Parathyroid adenoma (tissue), 2 donors: ENCODE results near the gene ALK.

Experiments used
- H2AFZ ChIP-seq: fragments of 300-600 bp; sonication (generic); one replicate; pipeline ENCODE4 v1.7.0; 2017; ENCODE audit warnings: antibody characterized with exemption, mild to moderate bottlenecking
- H3K27ac ChIP-seq: fragments of 300-600 bp; sonication (generic); one replicate; pipeline ENCODE4 v1.7.0; 2017
- H3K27me3 ChIP-seq: fragments of 300-600 bp; sonication (generic); one replicate; pipeline ENCODE4 v1.7.0; 2017; ENCODE audit warnings: low read length; ENCODE audit not compliant: control insufficient read depth, insufficient read depth
- H3K36me3 ChIP-seq: fragments of 300-600 bp; sonication (generic); one replicate; pipeline ENCODE4 v1.7.0; 2017; ENCODE audit warnings: low read length; ENCODE audit not compliant: control insufficient read depth, insufficient read depth
- H3K4me1 ChIP-seq: fragments of 300-600 bp; sonication (generic); one replicate; pipeline ENCODE4 v1.7.0; 2017; ENCODE audit warnings: control low read depth
- H3K4me2 ChIP-seq: fragments of 300-600 bp; sonication (generic); one replicate; pipeline ENCODE4 v1.7.0; 2017; ENCODE audit warnings: low read length
- H3K4me3 ChIP-seq: fragments of 300-600 bp; sonication (generic); one replicate; pipeline ENCODE4 v1.7.0; 2017; ENCODE audit warnings: low read depth, low read length
- H3K79me2 ChIP-seq: fragments of 300-600 bp; sonication (generic); one replicate; pipeline ENCODE4 v1.7.0; 2017; ENCODE audit warnings: control low read depth
- H3K9ac ChIP-seq: fragments of 300-600 bp; sonication (generic); one replicate; pipeline ENCODE4 v1.7.0; 2017; ENCODE audit warnings: mild to moderate bottlenecking
- H3K9me3 ChIP-seq: fragments of 300-600 bp; sonication (generic); one replicate; pipeline ENCODE4 v1.7.0; 2017; ENCODE audit warnings: low read length; ENCODE audit not compliant: control insufficient read depth
- CTCF ChIP-seq: fragments of 300-600 bp; sonication (generic); IDR thresholded peaks from one replicate; pipeline ENCODE4 v1.7.0; 2017; ENCODE audit warnings: antibody characterized with exemption, mild to moderate bottlenecking
- donor health status: primary hyperparathyroidism.

Gene ALK

DNA sequence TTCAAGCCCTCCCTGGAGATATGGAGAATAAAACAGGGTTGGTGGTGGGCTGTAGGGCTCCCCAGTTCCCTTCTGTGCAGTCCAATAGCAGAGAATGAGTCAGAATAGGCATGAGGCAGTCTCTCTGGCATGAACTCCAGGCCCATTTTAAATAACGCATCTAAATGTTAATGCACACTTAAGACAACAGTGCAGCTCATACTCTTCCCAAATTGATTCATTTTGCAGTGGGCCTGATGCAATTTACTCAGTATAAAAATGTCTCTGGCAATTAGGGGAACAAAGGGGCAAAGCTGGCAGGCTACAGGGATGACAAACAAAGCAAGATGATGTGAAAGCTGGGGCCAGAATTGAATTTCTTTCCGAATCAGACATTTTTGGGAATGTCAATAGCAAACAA lies 403.4 kb downstream of the ALK start:
- no peak overlapping the region for H3K4me3 ChIP-seq
- H2AFZ ChIP-seq: no peak overlapping the region
- H3K9ac ChIP-seq: no peak overlapping the region
- TF ChIP-seq CTCF: no peak
- H3K36me3 ChIP-seq: no peaks in the 10 kb centered on the region
- H3K4me2 ChIP-seq: no peak overlapping the region
- H3K9me3 ChIP-seq: no peaks in the 10 kb centered on the region
- H3K27me3 ChIP-seq: no peaks in the 10 kb centered on the region
- H3K27ac ChIP-seq: no peak overlapping the region
- H3K4me1 ChIP-seq: peaks cover 11% of the 10 kb centered on the region
- H3K79me2 ChIP-seq: no peaks in the 10 kb centered on the region

GRCh38 chr2:29517413-29517812 lies 404.0 kb downstream of the ALK start:
- no peaks in the 10 kb centered on the region for H3K9me3 ChIP-seq
- H3K27ac ChIP-seq: no peak overlapping the region
- H3K27me3 ChIP-seq: no peaks in the 10 kb centered on the region
- no peak overlapping the region for H2AFZ ChIP-seq
- no peak overlapping the region for H3K9ac ChIP-seq
- no peak overlapping the region for H3K4me2 ChIP-seq
- H3K36me3 ChIP-seq: no peaks in the 10 kb centered on the region
- peaks cover 11% of the 10 kb centered on the region for H3K4me1 ChIP-seq
- no peak overlapping the region for H3K4me3 ChIP-seq
- TF ChIP-seq CTCF: no peak
- no peaks in the 10 kb centered on the region for H3K79me2 ChIP-seq

- Histone ChIP-seq H3K4me2 (no peak overlapping the region), H3K4me1 (peaks cover 11% of the 10 kb centered on the region), H2AFZ (no peak overlapping the region), H3K27me3 (no peaks in the 10 kb centered on the region), H3K27ac (no peak overlapping the region), H3K79me2 (no peaks in the 10 kb centered on the region), H3K4me3 (no peak overlapping the region), H3K36me3 (no peaks in the 10 kb centered on the region), H3K9me3 (no peaks in the 10 kb centered on the region), H3K9ac (no peak overlapping the region)
- TF ChIP-seq CTCF: no peak
Measured at GRCh38 chr2:29516767-29517166, 404.6 kb downstream of the ALK start.

DNA sequence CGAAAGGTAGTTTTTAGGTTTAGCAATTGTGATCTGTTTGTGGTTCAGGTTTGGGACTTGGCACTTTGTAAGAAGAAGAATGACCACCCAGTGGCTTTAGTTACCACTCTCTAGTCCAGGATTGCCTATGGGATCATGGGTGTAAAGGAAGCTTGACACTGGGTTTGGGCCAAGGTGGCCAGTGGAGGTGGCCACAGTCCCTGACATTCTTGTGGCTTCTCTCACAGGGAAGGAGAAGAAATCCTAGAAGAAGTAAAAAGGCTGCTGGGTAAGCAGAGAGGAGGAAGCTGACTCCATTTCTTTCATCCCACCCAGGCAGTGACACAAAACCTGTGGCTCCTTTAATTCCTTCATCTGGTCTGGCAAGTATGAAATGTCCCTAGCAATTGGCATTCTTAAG lies 411.5 kb downstream of the ALK start:
- H3K27ac ChIP-seq: no peak overlapping the region
- TF ChIP-seq CTCF: no peak
- no peaks in the 10 kb centered on the region for H3K9me3 ChIP-seq
- H3K9ac ChIP-seq: no peak overlapping the region
- H3K4me1 ChIP-seq: no peaks in the 10 kb centered on the region
- no peak overlapping the region for H2AFZ ChIP-seq
- H3K4me3 ChIP-seq: no peak overlapping the region
- H3K4me2 ChIP-seq: no peak overlapping the region
- H3K36me3 ChIP-seq: no peaks in the 10 kb centered on the region
- H3K79me2 ChIP-seq: no peaks in the 10 kb centered on the region
- H3K27me3 ChIP-seq: no peaks in the 10 kb centered on the region

DNA sequence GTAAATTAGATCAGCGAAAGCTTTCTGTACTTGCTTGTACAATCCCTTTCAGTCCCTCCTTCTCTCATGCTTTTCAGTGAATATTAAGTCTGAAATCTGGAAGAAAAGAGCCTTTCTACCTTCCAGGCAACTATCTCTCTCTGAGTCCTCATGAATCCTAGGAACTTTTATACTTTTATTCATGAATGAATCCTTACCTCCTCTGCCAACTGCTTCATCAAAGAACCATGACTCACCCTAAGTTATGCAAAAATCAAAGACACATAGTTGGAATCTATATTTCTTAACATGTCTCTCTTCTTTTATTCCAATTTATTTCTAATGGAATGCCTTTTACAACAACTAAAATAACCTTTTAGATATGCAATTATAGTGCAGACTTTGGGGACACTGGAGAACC lies 412.0 kb downstream of the ALK start:
- Histone ChIP-seq H3K27ac (no peak overlapping the region), H3K4me1 (no peaks in the 10 kb centered on the region), H3K27me3 (no peaks in the 10 kb centered on the region), H3K9me3 (no peaks in the 10 kb centered on the region), H3K9ac (no peak overlapping the region), H2AFZ (no peak overlapping the region), H3K79me2 (no peaks in the 10 kb centered on the region), H3K4me2 (no peak overlapping the region), H3K4me3 (no peak overlapping the region), H3K36me3 (no peaks in the 10 kb centered on the region)
- no peak for TF ChIP-seq CTCF
